ENCODE measurements around the gene NAA38.

GRCh38 chr17:7833011-7833794 is 24.2 kb downstream of the NAA38 start:
- TF ChIP-seq CTCF (IDR thresholded peaks at IDR 0.05; ENCODE audit: insufficient read depth, low read depth, low read length): no peak
- no peak for TF ChIP-seq EZH2 (IDR thresholded peaks at IDR 0.05; ENCODE audit: insufficient read depth, low read length)

Measured in astrocyte (in vitro differentiated cells and primary cell).